Ovary (tissue), 3 donors: ENCODE data around the gene ZNF804B.

Experiments used
- POLR2A ChIP-seq: fragments of 450-650 bp; IDR thresholded peaks from one replicate; pipeline ENCODE4 v1.6.1; 2017; ENCODE audit warnings: antibody characterized with exemption, mild to moderate bottlenecking, moderate library complexity
- TF ChIP-seq, protein P1 (sequence below), 3 donors: fragments of 450-650 bp in 2 of 3; fragments of 200-600 bp in 1 of 3; IDR thresholded peaks; one replicate each; pipeline versions ENCODE4 v1.5.1 to v1.8.0; 2016 to 2022; ENCODE audit warnings: antibody characterized with exemption in 3 of 3, mild to moderate bottlenecking in 1 of 3
- donor health status: DM: no; HTN: no; CAD: no.

DNA sequence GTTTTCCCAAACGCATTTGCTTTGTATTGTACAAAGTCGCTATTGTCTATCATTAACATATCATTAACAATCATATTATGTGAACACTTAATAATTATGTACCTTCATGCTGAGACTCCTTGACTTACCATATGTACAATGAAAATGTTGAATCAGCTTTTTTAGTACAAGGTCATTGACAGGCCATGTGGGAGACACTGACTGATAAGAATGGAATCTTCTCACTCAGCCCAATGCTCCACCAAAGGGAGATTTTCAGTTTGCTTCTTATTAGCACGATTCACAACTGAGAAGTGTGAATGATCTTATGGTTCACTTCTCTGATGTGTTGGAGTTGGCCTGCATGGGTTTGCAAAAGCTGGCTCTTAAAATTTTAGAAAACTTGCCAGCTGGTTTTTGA lies 289.5 kb downstream of the ZNF804B start:
- TF ChIP-seq, protein P1, sequence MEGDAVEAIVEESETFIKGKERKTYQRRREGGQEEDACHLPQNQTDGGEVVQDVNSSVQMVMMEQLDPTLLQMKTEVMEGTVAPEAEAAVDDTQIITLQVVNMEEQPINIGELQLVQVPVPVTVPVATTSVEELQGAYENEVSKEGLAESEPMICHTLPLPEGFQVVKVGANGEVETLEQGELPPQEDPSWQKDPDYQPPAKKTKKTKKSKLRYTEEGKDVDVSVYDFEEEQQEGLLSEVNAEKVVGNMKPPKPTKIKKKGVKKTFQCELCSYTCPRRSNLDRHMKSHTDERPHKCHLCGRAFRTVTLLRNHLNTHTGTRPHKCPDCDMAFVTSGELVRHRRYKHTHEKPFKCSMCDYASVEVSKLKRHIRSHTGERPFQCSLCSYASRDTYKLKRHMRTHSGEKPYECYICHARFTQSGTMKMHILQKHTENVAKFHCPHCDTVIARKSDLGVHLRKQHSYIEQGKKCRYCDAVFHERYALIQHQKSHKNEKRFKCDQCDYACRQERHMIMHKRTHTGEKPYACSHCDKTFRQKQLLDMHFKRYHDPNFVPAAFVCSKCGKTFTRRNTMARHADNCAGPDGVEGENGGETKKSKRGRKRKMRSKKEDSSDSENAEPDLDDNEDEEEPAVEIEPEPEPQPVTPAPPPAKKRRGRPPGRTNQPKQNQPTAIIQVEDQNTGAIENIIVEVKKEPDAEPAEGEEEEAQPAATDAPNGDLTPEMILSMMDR (IDR thresholded peaks at IDR 0.05): no peak
- no peak for TF ChIP-seq POLR2A
